Sigmoid colon (tissue), 4 donors: ENCODE measurements around the gene KCNIP4.

ENCODE experiments used
- EP300 ChIP-seq, 4 donors: sonication (generic); formaldehyde crosslinking; IDR thresholded peaks; one replicate each; pipeline ENCODE4 v1.6.1; 2017; ENCODE audit warnings: antibody characterized with exemption in 4 of 4
- POLR2A ChIP-seq, 2 donors: fragments of 450-650 bp; IDR thresholded peaks; one replicate each; pipeline ENCODE4 v1.6.1; 2016; ENCODE audit warnings: antibody characterized with exemption in 2 of 2, mild to moderate bottlenecking in 2 of 2, moderate library complexity in 2 of 2
- POLR2AphosphoS5 ChIP-seq, 4 donors: sonication (generic); formaldehyde crosslinking; IDR thresholded peaks; one replicate each; pipeline ENCODE4 v1.6.1; 2017; ENCODE audit warnings: antibody characterized with exemption in 4 of 4
- TF ChIP-seq, protein P1 (sequence below), 4 experiments: fragments of 450-650 bp in 3 of 4; fragments of 200-600 bp in 1 of 4; IDR thresholded peaks; one replicate each; pipeline ENCODE4 v1.5.1; 2016 to 2019; ENCODE audit warnings: antibody characterized with exemption in 4 of 4, mild to moderate bottlenecking in 3 of 4, moderate library complexity in 2 of 4

DNA sequence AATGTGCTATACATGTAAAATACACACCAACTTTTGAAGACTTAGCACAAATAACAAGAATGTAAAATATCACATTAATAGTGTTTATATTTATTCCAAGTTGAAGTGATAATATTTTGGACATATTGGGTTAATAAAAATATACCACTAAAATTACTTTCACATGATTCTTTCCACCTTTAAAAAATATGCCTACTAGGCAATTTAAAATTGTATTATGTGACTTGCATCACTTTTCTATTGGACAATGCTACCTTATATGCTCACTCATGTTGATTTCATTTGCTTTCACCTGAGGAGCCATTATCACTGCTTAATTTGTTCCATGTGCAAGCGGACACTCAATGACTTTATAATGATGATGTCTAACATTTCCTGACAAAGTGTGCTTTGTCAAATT lies 1251.8 kb downstream of the KCNIP4 start:
- TF ChIP-seq POLR2AphosphoS5 (IDR thresholded peaks at IDR 0.05) = no peak
- TF ChIP-seq, protein P1, sequence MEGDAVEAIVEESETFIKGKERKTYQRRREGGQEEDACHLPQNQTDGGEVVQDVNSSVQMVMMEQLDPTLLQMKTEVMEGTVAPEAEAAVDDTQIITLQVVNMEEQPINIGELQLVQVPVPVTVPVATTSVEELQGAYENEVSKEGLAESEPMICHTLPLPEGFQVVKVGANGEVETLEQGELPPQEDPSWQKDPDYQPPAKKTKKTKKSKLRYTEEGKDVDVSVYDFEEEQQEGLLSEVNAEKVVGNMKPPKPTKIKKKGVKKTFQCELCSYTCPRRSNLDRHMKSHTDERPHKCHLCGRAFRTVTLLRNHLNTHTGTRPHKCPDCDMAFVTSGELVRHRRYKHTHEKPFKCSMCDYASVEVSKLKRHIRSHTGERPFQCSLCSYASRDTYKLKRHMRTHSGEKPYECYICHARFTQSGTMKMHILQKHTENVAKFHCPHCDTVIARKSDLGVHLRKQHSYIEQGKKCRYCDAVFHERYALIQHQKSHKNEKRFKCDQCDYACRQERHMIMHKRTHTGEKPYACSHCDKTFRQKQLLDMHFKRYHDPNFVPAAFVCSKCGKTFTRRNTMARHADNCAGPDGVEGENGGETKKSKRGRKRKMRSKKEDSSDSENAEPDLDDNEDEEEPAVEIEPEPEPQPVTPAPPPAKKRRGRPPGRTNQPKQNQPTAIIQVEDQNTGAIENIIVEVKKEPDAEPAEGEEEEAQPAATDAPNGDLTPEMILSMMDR (IDR thresholded peaks at IDR 0.05) = no peak
- no peak for TF ChIP-seq POLR2A (IDR thresholded peaks at IDR 0.05)
- no peak for TF ChIP-seq EP300 (IDR thresholded peaks at IDR 0.05)
